ENCODE results near the gene FGF14.

FGF14 gene

DNA sequence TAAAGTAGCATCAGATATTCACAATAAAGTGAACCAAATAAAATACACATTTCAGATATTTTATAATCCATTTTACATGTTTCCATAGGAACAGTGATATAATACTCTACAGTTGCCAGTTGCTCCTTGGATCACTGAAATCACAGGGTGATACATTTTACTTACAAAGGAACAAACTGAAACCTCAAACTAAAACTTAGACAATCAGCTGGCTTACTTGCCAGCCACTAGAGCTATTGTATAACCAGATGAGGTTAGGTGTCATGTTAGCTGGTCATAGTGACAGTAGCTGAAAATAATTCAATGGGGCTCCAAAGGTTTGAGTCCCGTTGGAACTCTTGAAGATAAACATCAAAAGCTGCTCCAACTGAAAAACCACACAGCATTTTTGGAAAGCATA lies 674.7 kb downstream of the FGF14 start:
- TF ChIP-seq, protein P1, sequence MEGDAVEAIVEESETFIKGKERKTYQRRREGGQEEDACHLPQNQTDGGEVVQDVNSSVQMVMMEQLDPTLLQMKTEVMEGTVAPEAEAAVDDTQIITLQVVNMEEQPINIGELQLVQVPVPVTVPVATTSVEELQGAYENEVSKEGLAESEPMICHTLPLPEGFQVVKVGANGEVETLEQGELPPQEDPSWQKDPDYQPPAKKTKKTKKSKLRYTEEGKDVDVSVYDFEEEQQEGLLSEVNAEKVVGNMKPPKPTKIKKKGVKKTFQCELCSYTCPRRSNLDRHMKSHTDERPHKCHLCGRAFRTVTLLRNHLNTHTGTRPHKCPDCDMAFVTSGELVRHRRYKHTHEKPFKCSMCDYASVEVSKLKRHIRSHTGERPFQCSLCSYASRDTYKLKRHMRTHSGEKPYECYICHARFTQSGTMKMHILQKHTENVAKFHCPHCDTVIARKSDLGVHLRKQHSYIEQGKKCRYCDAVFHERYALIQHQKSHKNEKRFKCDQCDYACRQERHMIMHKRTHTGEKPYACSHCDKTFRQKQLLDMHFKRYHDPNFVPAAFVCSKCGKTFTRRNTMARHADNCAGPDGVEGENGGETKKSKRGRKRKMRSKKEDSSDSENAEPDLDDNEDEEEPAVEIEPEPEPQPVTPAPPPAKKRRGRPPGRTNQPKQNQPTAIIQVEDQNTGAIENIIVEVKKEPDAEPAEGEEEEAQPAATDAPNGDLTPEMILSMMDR (IDR thresholded peaks at IDR 0.05; ENCODE audit: low read depth, low read length), result no peak
- DNase-seq (ENCODE audit: extremely low read depth, low read depth), result no peak

DNA sequence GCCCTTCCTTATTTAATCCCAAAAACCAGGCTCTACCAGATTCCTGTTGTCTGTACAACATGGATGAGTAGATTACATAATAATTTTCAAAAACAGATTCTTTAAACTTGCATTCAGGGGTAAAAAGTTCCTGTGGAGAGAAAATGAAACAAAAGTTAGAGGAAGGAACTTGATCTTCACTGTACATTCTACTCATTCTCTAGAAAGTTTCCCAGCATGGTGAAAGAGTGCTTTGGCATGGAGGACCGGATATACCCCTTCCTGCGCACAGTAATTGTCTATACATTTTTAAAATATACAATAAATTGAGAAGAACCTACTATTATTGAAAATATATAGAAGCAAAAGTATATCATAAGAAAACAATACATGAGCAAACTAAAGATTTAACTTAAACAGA lies 675.2 kb downstream of the FGF14 start:
- no peak for DNase-seq (ENCODE audit: extremely low read depth, low read depth)

DNA sequence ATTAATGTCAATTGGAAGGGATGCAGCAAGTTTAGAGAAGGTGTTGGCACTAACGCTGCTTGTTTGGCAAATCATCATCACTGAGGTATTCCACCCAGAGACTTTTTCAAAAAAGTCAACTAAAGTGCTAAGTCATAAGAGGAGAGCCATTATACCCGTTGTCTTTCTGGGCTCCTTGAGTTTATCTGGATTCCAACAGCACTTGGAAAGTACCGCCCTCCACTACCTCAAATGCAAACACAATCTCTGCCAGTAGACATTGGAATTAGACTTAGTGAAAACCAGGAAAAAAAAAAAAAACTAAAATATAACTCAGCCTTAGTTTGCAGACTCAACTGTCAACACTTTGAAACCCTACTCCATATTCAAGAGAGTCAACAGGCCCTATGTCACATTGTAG lies 683.4 kb downstream of the FGF14 start:
- DNase-seq (ENCODE audit: extremely low read depth, low read depth), result no peak
- TF ChIP-seq, protein P1 (IDR thresholded peaks at IDR 0.05; ENCODE audit: low read depth, low read length), result no peak

More for the DNA sequence above, 675.2 kb downstream of the FGF14 start:
- TF ChIP-seq, protein P1 (IDR thresholded peaks at IDR 0.05; ENCODE audit: low read depth, low read length), result no peak

DNA sequence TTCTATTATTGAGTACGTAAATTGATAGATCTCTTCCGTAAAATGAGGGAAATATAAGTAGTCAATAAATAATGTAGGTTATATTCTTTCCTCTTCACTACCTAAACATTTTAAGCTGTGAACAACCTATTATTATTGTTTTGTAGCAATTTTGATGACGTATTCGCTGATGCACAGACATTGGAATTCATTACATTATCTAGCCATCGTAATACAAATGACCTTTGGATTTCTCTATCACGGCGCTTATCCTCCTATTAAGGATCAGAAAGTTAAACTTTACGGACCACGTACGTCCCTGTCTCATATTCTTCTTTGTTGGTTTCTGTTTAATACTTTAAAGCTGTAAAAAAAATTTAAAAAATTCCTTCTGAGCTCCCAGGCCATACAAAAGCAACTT lies 684.5 kb downstream of the FGF14 start:
- TF ChIP-seq, protein P1 (IDR thresholded peaks at IDR 0.05; ENCODE audit: low read depth, low read length), result no peak
- DNase-seq (ENCODE audit: extremely low read depth, low read depth), result no peak

DNA sequence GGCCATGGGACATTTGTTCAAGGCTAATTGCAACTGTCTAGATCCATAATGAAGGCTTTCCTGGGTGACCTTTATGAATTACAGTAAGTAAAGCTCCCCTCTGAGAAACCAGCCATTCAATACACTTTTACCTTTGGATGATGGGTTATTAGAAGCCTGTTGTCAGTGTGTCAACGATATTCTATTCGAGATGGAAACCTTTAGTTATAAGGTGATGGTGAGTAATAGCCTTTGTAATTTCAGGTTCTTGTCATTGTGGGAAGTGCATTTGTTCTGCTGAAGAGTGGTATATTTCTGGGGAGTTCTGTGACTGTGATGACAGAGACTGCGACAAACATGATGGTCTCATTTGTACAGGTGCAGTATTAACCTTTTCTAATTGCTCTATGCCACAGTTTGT lies 687.7 kb downstream of the FGF14 start:
- DNase-seq (ENCODE audit: extremely low read depth, low read depth), result no peak
- TF ChIP-seq, protein P1 (IDR thresholded peaks at IDR 0.05; ENCODE audit: low read depth, low read length), result no peak

DNA sequence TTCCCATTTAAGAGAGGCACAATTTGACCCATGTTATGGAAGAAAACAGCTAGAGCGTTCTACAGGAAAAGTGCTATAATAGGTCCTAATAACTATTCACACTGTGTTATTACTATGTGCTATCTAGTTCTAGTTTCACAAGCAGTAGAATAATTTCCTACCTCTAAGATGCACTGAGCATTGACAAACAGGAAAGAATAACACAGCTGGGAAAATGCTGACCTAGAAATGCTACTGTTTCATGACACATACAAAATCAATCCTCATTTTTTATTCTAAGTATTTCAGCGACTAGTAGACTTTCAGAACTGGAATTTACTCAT lies 689.9 kb downstream of the FGF14 start:
- TF ChIP-seq, protein P1 (IDR thresholded peaks at IDR 0.05; ENCODE audit: low read depth, low read length), result no peak
- no peak for DNase-seq (ENCODE audit: extremely low read depth, low read depth)

DNA sequence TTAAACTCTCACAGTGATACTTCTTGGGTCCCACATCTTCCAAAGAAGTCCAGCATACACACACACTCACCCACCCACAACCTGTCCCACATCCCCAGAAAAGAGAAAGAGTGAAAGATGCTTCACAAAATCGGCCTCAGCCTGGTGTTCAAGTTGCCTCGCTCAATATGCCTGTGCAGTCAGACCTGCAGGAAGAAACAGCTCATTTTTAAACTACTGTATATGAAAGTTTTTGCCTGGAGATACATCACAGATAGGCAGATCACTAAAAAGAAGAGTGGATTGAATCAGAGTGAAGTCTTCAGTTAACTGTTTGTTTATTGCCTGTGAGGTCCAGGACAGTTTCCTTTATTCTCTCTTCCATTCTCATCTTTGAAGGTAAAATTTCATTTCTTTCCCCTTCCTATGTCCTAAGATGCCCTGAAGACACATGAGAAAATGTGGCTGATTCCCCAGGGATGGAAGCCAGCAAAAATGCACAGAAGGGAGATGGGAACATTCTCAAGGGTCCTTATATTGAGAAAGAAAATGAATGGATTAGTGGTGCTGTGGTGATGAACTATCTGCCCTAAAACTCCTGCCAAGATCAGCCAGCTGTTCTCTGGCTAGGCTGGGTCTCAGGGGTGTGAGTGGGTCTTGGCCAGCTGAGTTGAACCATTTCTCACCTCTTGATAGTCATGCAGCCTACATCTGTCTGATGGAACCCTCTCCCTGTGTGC lies 690.4 kb downstream of the FGF14 start:
- DNase-seq (ENCODE audit: extremely low read depth, low read depth), result no peak
- TF ChIP-seq, protein P1 (IDR thresholded peaks at IDR 0.05; ENCODE audit: low read depth, low read length), result no peak
